Mesenteric fat pad (tissue), 1 donor: ENCODE results near the gene ADGRV1. TPM values are rescaled to one million over a fixed set of nuclear protein-coding genes. Genes with fewer than 3 reads are reported as not detected.
"Not testable (repeated sequence)": the region's sequence is repeated elsewhere in the genome, so short reads cannot be mapped to it uniquely, and the experiment has no call there.

Experiments
- DNase-seq: peaks from one replicate; pipeline ENCODE4 v3.0.0-alpha.2; 2020; ENCODE audit warnings: low spot score
- total RNA-seq: library from RNA; stranded (reverse); fragmentation: NEBNext Ultra II Directional; extraction: Animal tissue kit (Norgen Biotek cat#: 25700); gene quantifications from one replicate; pipeline ENCODE4 v1.2.1, GENCODE V29; 2021
- donor health status: DM: yes; HTN: yes; CAD: no.

The ADGRV1 gene
- total RNA-seq, 1 donor from 2014 or later: 0.16 TPM

GRCh38 chr5:90709323-90710155, 150.9 kb downstream of the ADGRV1 start:
- no peak for DNase-seq

GRCh38 chr5:90718387-90718786, 159.8 kb downstream of the ADGRV1 start:
- DNase-seq: no peak

GRCh38 chr5:90739567-90739966, 181.0 kb downstream of the ADGRV1 start:
- no peak for DNase-seq

- no peak for DNase-seq
Observed at GRCh38 chr5:90740244-90740799, 181.7 kb downstream of the ADGRV1 start.

- DNase-seq: no peak
Observed at GRCh38 chr5:90741022-90741564, 182.5 kb downstream of the ADGRV1 start.

GRCh38 chr5:90746119-90746518, 187.5 kb downstream of the ADGRV1 start:
- no peak for DNase-seq

GRCh38 chr5:90747175-90747574, 188.6 kb downstream of the ADGRV1 start:
- DNase-seq: no peak

GRCh38 chr5:90747693-90748092, 189.1 kb downstream of the ADGRV1 start:
- no peak for DNase-seq

GRCh38 chr5:90759119-90759518, 200.5 kb downstream of the ADGRV1 start:
- no peak for DNase-seq

GRCh38 chr5:90767710-90768109, 209.1 kb downstream of the ADGRV1 start:
- DNase-seq: no peak

- DNase-seq: not testable (repeated sequence)
Observed at GRCh38 chr5:90770006-90770541, 211.5 kb downstream of the ADGRV1 start.

- no peak for DNase-seq
Observed at GRCh38 chr5:90777959-90778358, 219.4 kb downstream of the ADGRV1 start.

GRCh38 chr5:90783460-90784333, 225.1 kb downstream of the ADGRV1 start:
- no peak for DNase-seq

GRCh38 chr5:90786756-90787155, 228.2 kb downstream of the ADGRV1 start:
- no peak for DNase-seq

- DNase-seq: no peak
Observed at GRCh38 chr5:90792725-90793124, 234.1 kb downstream of the ADGRV1 start.

GRCh38 chr5:90793183-90793582, 234.6 kb downstream of the ADGRV1 start:
- DNase-seq: no peak

GRCh38 chr5:90796919-90797318, 238.3 kb downstream of the ADGRV1 start:
- DNase-seq: not testable (repeated sequence)

GRCh38 chr5:90800082-90800481, 241.5 kb downstream of the ADGRV1 start:
- DNase-seq: not testable (repeated sequence)

- not testable (repeated sequence) for DNase-seq
Observed at GRCh38 chr5:90800515-90800914, 241.9 kb downstream of the ADGRV1 start.

- no peak for DNase-seq
Observed at GRCh38 chr5:90802474-90803317, 244.1 kb downstream of the ADGRV1 start.
